IPS-20b (cell line): ENCODE results near the gene SPOP.

Source experiments
- H3K27ac ChIP-seq: one replicate; pipeline ENCODE4 v1.5.1; 2013; ENCODE audit warnings: low read length
- H3K27me3 ChIP-seq: 2 replicates; pipeline ENCODE4 v1.6.1; 2013; ENCODE audit warnings: mild to moderate bottlenecking, low read length, inconsistent platforms; ENCODE audit not compliant: insufficient read depth
- H3K36me3 ChIP-seq: 2 replicates; pipeline ENCODE4 v1.6.1; 2013; ENCODE audit warnings: low read depth, mild to moderate bottlenecking, inconsistent platforms, low read length, moderate library complexity; ENCODE audit not compliant: insufficient read depth
- H3K4me1 ChIP-seq: 2 replicates; pipeline ENCODE4 v1.6.1; 2013; ENCODE audit warnings: mild to moderate bottlenecking, control low read depth, inconsistent platforms, low read length, moderate library complexity; ENCODE audit not compliant: insufficient read depth
- H3K4me3 ChIP-seq: 2 replicates; pipeline ENCODE4 v1.5.1; 2013; ENCODE audit warnings: mild to moderate bottlenecking, low read length, inconsistent platforms
- H3K9ac ChIP-seq: 2 replicates; pipeline ENCODE4 v1.6.1; 2013; ENCODE audit warnings: low read depth, mild to moderate bottlenecking, inconsistent platforms, low read length, moderate library complexity
- H3K9me3 ChIP-seq: 2 replicates; pipeline ENCODE4 v1.6.1; 2013; ENCODE audit warnings: mild to moderate bottlenecking, low read depth, low read length, inconsistent platforms; ENCODE audit not compliant: insufficient read depth

Gene SPOP

DNA sequence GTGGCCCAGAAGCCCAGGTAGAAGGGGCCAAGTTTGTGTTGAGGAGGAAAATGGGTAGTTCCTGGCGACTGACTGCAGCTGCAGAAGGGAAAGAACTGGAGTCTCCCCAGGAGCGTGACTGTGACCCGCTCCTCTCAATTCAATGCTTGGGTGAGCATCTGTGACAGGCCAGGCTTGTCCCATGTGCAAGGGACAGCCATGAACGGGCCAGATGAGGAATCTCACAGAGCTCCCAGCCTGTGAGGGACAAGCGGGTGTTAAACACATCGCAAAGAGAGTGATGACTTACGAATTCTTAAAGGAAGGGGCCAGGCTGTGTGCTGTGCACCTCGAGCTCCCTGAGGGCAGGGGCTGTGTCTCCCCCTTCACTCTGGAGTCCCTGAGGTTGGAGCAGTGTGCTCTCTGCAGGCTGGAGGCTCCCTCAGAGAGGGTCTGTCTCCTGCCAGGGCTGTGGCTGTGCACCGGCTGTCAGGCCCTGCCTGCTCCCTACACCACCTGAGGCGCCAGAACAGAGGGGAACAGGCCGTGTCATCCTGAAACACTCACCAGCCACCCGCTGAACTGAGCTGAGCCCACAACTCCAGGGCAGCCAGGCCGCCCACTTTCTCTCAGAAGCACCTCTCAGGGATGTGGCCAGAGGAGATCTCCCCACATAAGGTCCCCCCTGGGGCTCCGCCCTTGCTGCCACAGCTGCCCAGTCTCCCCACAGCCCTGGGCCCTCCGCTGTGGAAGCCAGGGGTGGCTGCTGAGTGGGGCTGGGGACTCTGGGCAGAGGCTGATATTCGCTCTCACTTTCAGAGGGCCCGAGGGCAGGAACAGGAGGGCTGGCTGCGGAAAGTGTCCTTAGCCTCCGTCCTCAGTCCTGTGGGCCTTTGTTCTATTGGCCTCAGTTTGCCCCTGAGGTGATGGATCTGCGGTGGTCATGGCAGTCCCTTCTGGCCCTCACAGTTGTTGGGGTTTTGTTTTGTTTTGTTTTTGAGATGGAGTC lies 127.9 kb downstream of the SPOP start:
- Histone ChIP-seq H3K27ac (no peak overlapping the region), H3K27me3 (no peaks in the 10 kb centered on the region), H3K4me3 (no peak overlapping the region), H3K4me1 (peaks cover 6% of the 10 kb centered on the region; the same call in 1 of the 2 replicates), H3K9me3 (no peaks in the 10 kb centered on the region), H3K36me3 (no peaks in the 10 kb centered on the region), H3K9ac (no peak overlapping the region)

DNA sequence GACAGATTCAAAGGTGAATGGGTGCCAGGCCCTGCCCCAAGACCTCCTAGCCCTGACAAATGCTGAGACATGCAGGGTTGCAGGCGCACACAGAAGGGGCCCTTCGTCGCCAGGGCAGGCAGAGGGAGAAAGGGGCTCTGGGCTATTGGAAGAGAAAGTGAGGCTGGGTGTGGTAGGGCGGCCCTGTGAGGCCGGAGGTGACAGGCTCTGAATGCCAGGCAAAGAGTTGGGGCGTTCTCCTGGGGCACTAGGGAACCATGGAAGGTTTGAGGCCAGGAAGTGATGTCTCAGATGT lies 128.6 kb downstream of the SPOP start:
- Histone ChIP-seq H3K4me3 (no peak overlapping the region), H3K9ac (no peak overlapping the region), H3K36me3 (no peaks in the 10 kb centered on the region), H3K27me3 (no peaks in the 10 kb centered on the region), H3K9me3 (no peaks in the 10 kb centered on the region), H3K27ac (no peak overlapping the region), H3K4me1 (peaks cover 6% of the 10 kb centered on the region; the same call in 1 of the 2 replicates)
